HL-60 (cell line): Measurements from ENCODE around the gene TFR2.

Source experiments
- CTCF ChIP-seq: IDR thresholded peaks from one replicate; pipeline ENCODE4 v1.5.1; 2011; ENCODE audit warnings: low read length, control low read depth, inconsistent platforms; ENCODE audit not compliant: insufficient read depth
- POLR2AphosphoS5 ChIP-seq: IDR thresholded peaks from 2 replicates; pipeline ENCODE4 v1.6.1; 2012; ENCODE audit warnings: low read depth

DNA sequence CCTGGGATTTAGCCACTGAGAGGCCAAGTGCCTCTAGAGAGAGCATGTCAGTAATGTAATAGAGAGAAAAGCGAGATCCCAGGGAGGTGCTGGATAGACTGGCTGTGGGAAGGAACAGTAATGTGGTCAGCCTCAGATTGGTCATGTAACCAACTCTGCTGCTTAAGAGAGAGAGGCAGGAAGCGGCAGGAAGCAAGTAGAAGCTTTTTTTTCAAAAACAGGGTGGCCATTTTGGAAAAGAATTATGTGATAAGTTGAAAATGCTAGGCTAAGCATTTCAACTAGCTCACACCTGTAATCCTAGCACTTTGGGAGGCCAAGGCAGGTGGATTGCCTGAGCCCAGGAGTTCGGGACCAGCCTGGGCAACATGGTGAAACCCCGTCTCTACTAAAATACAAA lies 42.9 kb downstream of the TFR2 start:
- TF ChIP-seq CTCF (no peak), POLR2AphosphoS5 (no peak)
